Nephron (organoid): Measurements from ENCODE around the gene FERMT2.

Experiments used
- H3K27ac Mint-ChIP-seq, 3 experiments: 2 replicates each; pipeline ENCODE4 v1.8.0; 2020; ENCODE audit warnings: mixed read lengths in 3 of 3, mild to moderate bottlenecking in 2 of 3, moderate library complexity in 1 of 3
- H3K27me3 Mint-ChIP-seq: 2 replicates; pipeline ENCODE4 v1.8.0; 2021; ENCODE audit warnings: low read depth, mild to moderate bottlenecking, moderate library complexity, mixed read lengths
- H3K36me3 Mint-ChIP-seq: 2 replicates; pipeline ENCODE4 v1.8.0; 2020; ENCODE audit warnings: low read depth, mixed read lengths
- H3K4me1 Mint-ChIP-seq: 2 replicates; pipeline ENCODE4 v1.8.0; 2020; ENCODE audit warnings: mixed read lengths
- H3K4me3 Mint-ChIP-seq, 3 experiments: 2 replicates each; pipeline ENCODE4 v1.8.0; 2020; ENCODE audit warnings: mild to moderate bottlenecking in 3 of 3, mixed read lengths in 3 of 3, moderate library complexity in 2 of 3
- H3K9me3 Mint-ChIP-seq: 2 replicates; pipeline ENCODE4 v1.8.0; 2020; ENCODE audit warnings: mixed read lengths
- TF ChIP-seq, protein P1 (sequence below), 3 experiments: fragments of 200-600 bp; sonication (generic); IDR thresholded peaks; one replicate each; pipeline ENCODE4 v1.5.0; 2021; ENCODE audit warnings: antibody characterized with exemption in 3 of 3; ENCODE audit not compliant: unreplicated experiment in 3 of 3

FERMT2 gene

GRCh38 chr14:52937306-52937705 is 13.5 kb downstream of the FERMT2 start:
- TF ChIP-seq, protein P1, sequence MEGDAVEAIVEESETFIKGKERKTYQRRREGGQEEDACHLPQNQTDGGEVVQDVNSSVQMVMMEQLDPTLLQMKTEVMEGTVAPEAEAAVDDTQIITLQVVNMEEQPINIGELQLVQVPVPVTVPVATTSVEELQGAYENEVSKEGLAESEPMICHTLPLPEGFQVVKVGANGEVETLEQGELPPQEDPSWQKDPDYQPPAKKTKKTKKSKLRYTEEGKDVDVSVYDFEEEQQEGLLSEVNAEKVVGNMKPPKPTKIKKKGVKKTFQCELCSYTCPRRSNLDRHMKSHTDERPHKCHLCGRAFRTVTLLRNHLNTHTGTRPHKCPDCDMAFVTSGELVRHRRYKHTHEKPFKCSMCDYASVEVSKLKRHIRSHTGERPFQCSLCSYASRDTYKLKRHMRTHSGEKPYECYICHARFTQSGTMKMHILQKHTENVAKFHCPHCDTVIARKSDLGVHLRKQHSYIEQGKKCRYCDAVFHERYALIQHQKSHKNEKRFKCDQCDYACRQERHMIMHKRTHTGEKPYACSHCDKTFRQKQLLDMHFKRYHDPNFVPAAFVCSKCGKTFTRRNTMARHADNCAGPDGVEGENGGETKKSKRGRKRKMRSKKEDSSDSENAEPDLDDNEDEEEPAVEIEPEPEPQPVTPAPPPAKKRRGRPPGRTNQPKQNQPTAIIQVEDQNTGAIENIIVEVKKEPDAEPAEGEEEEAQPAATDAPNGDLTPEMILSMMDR (IDR thresholded peaks at IDR 0.05; ENCODE audit: unreplicated experiment in 3 of 3): no peak
- Mint-ChIP-seq H3K36me3 (peaks cover 10% of the 10 kb centered on the region), H3K27me3 (no peaks in the 10 kb centered on the region), H3K27ac (peak overlapping the region in 2 of 3 experiments; percentile 2 to 4), H3K4me3 (no peak overlapping the region), H3K4me1 (peaks cover 36% of the 10 kb centered on the region), H3K9me3 (no peaks in the 10 kb centered on the region)

DNA sequence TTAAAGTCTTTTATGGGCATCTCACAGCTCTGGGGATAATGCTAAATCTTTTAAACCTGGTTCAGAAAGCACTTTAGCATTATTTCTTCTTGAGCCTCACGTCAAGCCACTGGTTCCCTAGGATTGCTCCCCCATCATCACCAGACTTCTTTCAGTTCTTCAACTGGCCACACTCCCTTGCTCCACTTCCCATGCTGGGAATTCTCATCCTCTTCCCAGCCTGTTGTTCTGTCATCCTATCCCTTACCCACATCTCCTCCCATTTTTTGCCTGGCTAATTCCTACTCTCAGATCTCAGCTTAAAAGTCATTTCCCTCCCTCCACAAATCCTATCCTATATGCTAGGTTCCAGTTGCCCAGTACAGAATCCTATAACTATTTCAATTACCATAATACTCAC is 14.4 kb downstream of the FERMT2 start:
- no peaks in the 10 kb centered on the region for H3K27me3 Mint-ChIP-seq
- H3K36me3 Mint-ChIP-seq: peaks cover 10% of the 10 kb centered on the region
- H3K27ac Mint-ChIP-seq: peak overlapping the region in 1 of 3 experiments; percentile 52
- H3K9me3 Mint-ChIP-seq: no peaks in the 10 kb centered on the region
- peaks cover 37% of the 10 kb centered on the region for H3K4me1 Mint-ChIP-seq
- no peak overlapping the region for H3K4me3 Mint-ChIP-seq
- TF ChIP-seq, protein P1 (IDR thresholded peaks at IDR 0.05; ENCODE audit: unreplicated experiment in 3 of 3): no peak

GRCh38 chr14:52935833-52936232 is 15.0 kb downstream of the FERMT2 start:
- TF ChIP-seq, protein P1 (IDR thresholded peaks at IDR 0.05; ENCODE audit: unreplicated experiment in 3 of 3): no peak
- Mint-ChIP-seq H3K9me3 (no peaks in the 10 kb centered on the region), H3K27ac (no peak overlapping the region), H3K36me3 (peaks cover 10% of the 10 kb centered on the region), H3K4me1 (peaks cover 41% of the 10 kb centered on the region), H3K4me3 (no peak overlapping the region), H3K27me3 (no peaks in the 10 kb centered on the region)

- H3K27ac Mint-ChIP-seq: peak overlapping the region in 2 of 3 experiments; percentile 0 to 36
- H3K9me3 Mint-ChIP-seq: no peaks in the 10 kb centered on the region
- H3K4me1 Mint-ChIP-seq: peaks cover 41% of the 10 kb centered on the region
- peaks cover 3% of the 10 kb centered on the region for H3K36me3 Mint-ChIP-seq
- no peaks in the 10 kb centered on the region for H3K27me3 Mint-ChIP-seq
- TF ChIP-seq, protein P1 (IDR thresholded peaks at IDR 0.05; ENCODE audit: unreplicated experiment in 3 of 3): no peak
- no peak overlapping the region for H3K4me3 Mint-ChIP-seq
Observed at GRCh38 chr14:52934762-52935161, 16.1 kb downstream of the FERMT2 start.

DNA sequence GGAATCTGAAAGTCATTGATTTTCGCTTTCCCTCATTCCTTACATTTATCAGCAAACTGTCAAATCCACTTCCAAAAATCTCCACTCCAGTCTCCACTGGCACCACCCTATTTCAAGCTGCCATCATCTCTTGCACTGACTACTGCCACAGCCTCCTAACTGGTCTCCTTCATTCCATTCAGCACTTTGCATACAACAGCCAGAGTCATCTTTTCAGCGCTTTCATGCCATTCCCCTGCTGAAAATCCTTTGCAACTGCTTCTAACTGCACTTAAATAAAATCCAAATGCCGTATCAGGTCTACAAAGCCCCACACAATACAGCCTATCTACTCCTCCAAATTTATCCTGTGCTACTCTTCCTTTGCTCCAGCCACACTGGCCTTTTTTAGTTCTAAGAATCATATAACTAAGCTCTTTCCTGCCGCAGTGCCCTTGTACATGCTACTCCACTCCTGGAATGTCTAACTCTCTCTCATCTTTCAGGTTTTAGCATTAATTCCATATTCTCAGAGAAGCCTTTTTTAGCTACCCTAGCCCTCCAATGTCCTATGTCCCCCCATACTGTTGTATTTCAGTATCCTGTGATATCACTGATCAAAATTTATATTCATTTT is 21.6 kb downstream of the FERMT2 start:
- Mint-ChIP-seq H3K9me3 (no peaks in the 10 kb centered on the region), H3K36me3 (peaks cover 3% of the 10 kb centered on the region), H3K4me3 (no peak overlapping the region), H3K27me3 (no peaks in the 10 kb centered on the region), H3K4me1 (peaks cover 54% of the 10 kb centered on the region), H3K27ac (peak overlapping the region in 2 of 3 experiments; percentile 13 to 25)
- TF ChIP-seq, protein P1 (IDR thresholded peaks at IDR 0.05; ENCODE audit: unreplicated experiment in 3 of 3): no peak

DNA sequence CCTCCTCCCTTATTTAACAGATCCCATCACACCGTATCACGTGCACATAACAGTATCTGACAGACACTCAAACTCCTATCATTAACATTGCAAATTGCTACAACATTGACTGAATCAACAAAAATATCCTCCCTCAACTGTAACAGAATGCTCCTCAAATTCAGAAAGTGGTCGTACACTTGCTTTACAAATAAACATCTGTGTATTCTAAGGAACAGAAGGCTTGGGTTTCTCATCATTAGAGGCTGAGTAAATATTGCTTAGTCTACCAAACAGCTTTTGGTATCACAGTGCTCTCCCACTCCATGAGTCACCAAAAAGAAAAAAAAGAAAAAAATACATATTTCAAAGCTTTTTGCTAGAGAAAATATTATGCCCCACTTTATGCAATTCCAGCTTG is 23.9 kb downstream of the FERMT2 start:
- Mint-ChIP-seq H3K27ac (peak overlapping the region in 2 of 3 experiments; percentile 27 to 35), H3K4me3 (no peak overlapping the region), H3K36me3 (peaks cover 3% of the 10 kb centered on the region), H3K4me1 (peaks cover 65% of the 10 kb centered on the region), H3K9me3 (no peaks in the 10 kb centered on the region), H3K27me3 (no peaks in the 10 kb centered on the region)
- TF ChIP-seq, protein P1 (IDR thresholded peaks at IDR 0.05; ENCODE audit: unreplicated experiment in 3 of 3): no peak
